CD4-positive, alpha-beta T cell treated with Interleukin-6 for 4 hours (primary cell): Measurements from ENCODE around the gene STRA8.

Source experiments
- DNase-seq: peaks from one replicate; pipeline ENCODE4 v3.0.0-alpha.2; 2020; ENCODE audit warnings: mixed read lengths

STRA8 gene, protein sequence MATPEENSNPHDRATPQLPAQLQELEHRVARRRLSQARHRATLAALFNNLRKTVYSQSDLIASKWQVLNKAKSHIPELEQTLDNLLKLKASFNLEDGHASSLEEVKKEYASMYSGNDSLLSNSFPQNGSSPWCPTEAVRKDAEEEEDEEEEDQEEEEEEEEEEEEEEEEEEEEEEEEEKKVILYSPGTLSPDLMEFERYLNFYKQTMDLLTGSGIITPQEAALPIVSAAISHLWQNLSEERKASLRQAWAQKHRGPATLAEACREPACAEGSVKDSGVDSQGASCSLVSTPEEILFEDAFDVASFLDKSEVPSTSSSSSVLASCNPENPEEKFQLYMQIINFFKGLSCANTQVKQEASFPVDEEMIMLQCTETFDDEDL

DNA sequence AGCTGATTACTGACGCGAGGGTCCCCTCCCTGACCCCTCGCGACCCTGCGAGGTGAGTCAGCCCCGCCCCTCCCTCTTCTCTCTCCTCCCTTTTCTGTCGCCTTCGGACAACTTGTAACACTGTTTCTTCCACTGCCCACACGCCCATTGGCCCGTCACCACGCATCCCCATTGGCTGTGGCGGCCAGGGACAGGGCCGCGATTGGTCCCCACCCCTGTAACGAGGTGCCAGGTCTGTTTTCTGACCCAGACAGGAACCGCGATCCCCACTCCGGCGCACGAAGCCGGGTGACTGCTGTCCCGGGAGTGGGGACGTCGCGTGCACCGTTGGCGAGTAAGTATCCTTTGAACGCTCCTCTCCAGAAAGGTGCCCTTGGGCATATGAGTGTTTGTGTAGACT is at the start of gene STRA8:
TSS of gene STRA8 (plus strand) at position 269 of the 400 bp plus-strand sequence. CDS start 6,687 bp downstream, outside the sequence.
- DNase-seq = no peak

DNA sequence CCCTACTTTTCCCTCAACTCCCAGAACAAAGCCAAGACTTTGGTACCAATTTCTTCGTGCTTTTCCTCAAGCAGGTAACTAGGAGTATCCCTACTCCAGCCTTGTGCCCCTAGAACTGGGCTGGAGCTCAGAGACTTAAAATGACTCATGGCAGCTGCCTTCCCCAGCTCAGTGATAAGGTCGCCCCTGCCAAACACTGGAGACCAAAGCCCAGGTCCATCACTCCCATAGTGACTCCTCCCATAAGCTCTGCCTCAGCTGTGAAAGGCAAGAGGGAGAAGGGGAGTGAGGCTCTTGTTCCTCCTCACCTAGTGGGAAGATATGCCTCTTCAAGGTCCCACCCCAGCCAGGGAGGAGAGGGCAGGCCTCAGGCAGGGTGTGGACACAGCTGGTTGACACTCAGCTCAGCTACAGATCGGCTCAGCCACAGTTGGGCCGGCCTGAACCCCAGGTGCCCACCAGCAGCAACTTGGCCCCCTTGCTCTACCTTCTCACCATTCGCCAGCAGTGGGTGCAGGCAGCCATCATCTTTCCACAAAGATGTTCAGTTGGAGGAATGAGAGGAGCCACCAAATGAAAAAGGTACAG is 49.3 kb upstream of the STRA8 start:
- no peak for DNase-seq

- DNase-seq = no peak
These were observed 48.0 kb upstream of the STRA8 start for GRCh38 chr7:135185471-135186260.

DNA sequence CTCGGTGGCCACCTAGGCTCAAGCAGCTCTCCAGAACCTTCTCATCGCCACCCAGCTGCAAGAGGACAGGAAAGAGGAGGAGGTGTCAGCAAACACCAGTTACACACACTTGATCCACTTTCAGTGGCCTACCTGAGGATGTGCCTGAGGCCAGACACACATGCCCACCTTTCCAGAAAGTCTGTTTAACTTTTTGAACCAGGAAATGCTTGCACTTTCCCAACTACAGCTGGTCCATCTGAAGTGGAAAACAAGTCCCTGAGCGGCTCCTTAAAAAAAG is 47.4 kb upstream of the STRA8 start:
- no peak for DNase-seq

- DNase-seq = no peak
These were observed 46.8 kb upstream of the STRA8 start for GRCh38 chr7:135186841-135187253.

DNA sequence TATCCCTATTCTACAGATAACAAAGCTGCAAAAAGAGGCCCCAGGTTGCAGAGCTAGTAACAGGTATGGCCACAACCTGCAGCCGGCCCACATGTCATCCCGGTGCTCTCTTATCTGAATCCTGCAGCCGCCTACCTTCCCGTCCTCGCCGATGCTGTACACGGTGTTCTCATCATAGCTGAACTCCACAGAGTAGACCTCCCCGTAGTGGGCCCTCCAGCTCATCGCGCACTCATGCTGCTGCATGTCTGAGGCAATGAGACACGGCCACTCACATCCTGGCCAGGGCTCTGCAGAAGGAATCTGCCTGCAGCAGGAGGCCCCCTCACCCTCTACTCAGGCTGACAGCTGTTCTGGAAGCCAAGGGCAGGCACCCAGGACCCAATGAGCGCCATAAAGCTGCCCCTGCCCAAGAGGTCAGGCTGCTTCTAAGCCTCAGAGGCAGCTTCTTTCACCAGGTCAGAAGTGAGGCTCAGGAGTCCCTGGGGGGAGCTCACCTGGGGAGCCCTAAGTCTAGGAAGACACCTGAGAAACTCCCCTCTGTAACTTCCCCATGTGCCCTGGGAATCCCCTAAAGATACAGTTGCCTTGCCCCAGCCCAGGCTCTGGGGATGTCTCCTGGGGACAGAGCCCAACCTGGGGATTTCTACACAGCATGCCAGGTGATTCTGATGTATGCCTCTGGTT is 45.2 kb upstream of the STRA8 start:
- no peak for DNase-seq

- DNase-seq = no peak
These were observed 44.4 kb upstream of the STRA8 start for GRCh38 chr7:135189221-135189662.

DNA sequence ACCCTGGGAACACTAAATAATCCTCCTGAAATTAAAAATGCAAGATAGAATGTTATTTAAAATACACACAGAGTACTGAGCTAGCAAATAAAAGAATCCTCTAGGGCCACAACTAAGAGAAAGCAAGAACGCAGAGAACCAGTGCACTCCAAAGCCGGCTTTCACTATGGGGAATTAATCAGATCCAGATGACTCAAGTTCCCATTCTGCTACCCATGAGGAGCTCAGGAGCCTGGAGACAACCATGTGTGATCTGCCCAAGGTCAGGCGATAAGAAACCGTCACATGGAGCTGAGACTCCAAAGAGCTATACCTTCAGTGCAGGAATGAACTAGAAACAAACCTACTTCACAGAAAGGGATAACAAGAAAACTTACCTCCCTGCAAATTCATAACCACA is 43.7 kb upstream of the STRA8 start:
- no peak for DNase-seq

- no peak for DNase-seq
These were observed 42.9 kb upstream of the STRA8 start for GRCh38 chr7:135190703-135191102.

GRCh38 chr7:135192914-135193536 is 40.6 kb upstream of the STRA8 start:
- no peak for DNase-seq

DNA sequence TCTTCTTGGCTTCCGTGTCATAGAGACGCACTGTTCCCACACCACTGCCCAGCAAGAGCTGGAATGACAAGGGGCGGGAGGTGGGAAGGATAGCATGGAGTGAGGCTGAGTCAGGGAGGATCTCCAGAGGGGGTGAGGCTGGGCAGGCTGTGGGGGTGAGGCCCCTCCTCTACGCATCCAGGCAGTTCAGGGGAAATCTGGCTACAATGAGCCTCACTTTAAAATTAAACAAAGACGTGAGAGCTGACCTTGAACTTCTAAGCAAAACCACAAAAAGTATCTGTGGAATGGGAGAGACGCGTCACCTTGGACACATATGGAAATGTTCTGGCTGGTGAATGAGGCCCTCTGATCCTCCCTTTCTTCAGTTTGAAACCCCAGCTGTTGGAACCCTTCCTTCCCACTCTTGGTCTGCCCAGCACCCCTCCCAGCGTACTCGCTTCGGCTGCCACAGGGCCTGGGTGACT is 40.0 kb upstream of the STRA8 start:
- DNase-seq = no peak

- DNase-seq = no peak
These were observed 39.0 kb upstream of the STRA8 start for GRCh38 chr7:135194494-135195095.

DNA sequence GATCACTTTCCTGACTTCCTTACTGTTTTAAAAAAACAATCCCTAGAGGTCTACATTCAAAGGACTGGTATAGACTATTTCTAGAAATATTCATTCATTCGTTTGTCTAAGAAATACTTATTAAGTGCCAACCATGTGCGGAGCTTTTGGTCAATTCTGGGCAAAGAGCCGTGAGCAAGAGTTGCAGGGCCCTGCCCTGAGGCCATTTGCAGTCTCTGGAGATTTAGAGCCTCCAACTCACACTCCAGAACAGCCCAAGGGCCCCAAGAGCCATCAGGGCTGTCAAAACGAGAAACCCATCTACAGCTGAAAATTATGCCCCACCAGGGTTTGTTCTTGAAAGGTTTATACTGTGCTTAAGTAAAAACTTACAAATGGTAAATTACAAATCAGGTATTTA is 38.5 kb upstream of the STRA8 start:
- no peak for DNase-seq

DNA sequence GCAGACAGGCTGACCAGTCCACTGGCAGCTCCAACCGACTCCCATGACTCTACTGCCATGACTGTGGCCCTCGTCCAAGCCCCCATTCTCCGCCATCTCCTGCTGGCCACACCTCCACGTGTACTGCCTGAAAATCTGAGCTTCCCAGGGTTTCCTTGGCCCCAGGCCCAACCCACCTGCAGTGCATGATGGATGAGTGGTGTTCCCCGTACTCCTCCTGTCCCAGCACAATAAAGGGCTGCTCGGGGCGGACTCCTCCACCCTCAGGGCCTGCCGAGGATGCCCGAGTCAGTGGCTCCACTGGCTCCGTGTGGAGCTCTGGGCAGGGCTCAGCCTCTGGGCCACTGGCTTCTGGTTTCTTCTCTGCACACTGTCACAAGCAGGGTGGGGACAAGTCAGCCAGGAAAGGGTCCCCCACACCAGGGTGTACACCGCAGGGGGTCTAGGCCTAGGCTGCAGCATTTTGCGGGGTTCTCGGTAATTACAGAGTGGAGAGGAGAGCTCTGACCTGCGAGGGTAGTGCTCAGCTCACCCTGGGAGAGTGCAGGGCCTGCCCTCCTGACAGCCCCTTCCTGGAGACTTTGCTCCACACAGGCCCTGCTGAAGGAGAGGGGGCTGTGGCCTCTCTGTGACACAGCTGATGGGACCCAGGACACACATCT is 37.5 kb upstream of the STRA8 start:
- DNase-seq = no peak

DNA sequence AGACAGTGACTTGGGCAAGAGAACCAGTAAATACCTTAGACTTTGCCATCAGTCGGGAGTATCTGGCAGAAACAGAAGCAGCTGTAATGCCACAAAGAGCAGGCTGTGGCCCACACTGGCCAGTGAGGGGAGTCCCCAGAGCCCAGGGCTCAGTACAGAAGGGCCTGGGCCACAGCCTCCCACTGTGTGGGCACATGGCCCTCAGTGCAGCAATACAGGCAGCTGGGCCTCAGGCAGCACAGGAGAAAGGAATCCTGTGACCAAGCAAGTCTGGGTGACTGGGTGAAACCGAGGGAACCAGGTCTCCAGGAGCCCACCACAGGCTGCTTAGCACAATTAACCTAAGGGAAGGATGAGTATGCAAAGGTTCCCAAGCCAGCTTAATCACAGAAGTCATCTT is 36.3 kb upstream of the STRA8 start:
- DNase-seq = no peak

DNA sequence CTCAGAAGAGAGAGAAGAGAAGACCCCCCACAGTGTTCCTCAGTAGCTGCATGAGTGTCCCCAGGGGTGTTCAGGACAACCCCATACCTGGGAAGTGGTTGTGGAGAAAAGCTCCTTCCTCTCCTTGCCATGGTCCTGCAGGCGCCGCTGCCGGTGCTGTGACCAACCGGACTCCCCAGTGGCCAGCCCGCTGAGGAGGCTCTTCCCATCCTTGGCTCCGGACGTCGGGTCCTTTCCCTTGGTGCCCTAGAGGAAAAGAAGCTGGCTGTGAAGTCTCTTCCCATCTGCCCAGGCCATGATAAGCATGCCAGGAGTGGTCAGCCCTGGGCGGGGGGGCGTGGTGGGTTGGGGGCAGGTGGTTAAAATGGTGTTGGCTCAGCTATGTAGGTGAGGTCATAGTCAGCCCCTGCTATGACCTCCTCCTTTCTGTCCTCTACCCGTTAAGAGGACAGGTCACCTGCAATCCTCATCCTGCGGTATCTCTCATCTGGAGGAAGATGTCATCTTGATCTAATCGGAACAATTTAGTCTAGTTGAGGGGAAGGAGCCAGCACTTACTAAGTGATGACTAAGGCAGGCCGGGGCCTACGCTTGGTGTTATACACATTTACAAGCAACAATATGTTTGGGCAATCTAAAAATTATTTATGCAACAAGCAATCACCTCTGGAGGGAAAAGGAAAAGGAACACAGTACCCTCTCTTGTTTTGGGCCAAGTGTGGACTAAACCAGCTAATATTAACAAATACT is 35.6 kb upstream of the STRA8 start:
- DNase-seq = no peak

GRCh38 chr7:135199439-135199838 is 34.2 kb upstream of the STRA8 start:
- no peak for DNase-seq

GRCh38 chr7:135200821-135201331 is 32.8 kb upstream of the STRA8 start:
- DNase-seq = no peak

DNA sequence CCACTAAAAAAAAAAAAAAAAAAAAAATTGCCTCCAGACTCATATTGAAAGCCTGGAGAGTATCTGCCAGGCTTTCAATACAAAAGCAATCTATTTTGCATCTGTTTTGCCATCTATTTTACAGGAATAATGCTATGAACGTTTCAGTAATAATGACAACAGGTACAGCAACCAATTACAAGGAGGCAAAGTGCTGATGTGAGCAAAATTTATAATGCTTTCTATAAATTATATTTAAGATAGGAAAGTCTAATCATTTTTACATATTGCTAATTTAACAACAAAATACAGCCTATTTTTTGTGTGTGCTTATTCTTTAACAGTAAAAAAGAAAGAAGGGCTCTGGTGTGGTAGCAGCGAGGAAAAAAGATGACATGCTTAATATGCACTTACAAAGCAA is 32.3 kb upstream of the STRA8 start:
- no peak for DNase-seq

DNA sequence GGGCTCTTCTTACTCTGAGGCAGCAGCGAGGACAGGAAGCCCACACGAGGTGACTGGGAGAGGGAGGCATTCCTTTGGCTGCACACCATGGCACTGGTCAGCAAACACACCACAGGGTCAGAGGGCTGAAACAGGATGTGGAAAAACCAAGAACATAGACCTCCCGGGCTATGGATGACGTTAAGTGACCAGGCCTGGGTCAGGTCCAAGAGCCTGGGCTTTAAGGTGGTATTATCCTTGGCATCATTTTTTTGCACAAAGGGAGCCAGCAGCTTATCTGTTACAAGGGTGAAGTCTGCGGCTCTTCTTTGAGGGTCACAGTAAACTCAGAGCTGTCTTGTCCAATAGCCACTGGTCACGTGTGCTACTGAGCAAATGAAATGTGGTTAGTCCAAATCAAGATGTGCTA is 29.3 kb upstream of the STRA8 start:
- no peak for DNase-seq

DNA sequence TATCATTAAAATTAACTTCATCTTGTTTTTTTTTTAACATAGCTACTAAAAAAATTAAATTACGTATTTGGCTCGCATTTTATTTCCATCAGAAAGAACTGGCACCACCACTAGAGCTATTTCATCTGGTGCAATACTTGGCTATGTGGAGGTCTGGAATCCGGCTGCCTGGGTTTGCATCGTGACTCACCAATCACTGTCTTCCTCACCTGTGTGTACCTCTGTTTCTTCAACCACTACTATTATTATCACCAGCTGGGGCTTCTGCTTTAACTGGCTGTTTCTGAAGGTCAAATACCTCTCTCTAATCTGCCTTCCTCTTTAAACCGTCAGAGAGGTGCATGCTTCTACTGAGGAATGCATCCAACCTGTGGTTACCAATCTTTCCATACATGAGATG is 28.8 kb upstream of the STRA8 start:
- no peak for DNase-seq
